Caki2 (cell line): Measurements from ENCODE around the gene PDE6A. TPM values are rescaled to one million over a fixed set of nuclear protein-coding genes. Genes with fewer than 3 reads are reported as not detected.
A peak's percentile ranks its signal among the peaks of the same experiment; 100 is the strongest.

Experiments
- DNase-seq: peaks from one replicate; pipeline ENCODE4 v3.0.0-alpha.2; 2015; ENCODE audit warnings: low read depth
- in situ Hi-C: cut with HindIII; loops from 2 replicates; pipeline ENCODE4 v1.10.0; 2016; ENCODE audit warnings: low sequenced_read_pairs, low pct_unique_long_range_greater_than_20kb, mixed read lengths
- total RNA-seq: library from RNA; depleted of rRNA; stranded (reverse); fragments of >200 nt; shearing (Covaris generic); gene quantifications from 2 replicates; pipeline ENCODE4 v1.2.3, GENCODE V29; 2014; ENCODE audit warnings: low replicate concordance; rRNA removed

PDE6A gene
- total RNA-seq = 0.07 and 0.14 TPM in 2 replicates

DNA sequence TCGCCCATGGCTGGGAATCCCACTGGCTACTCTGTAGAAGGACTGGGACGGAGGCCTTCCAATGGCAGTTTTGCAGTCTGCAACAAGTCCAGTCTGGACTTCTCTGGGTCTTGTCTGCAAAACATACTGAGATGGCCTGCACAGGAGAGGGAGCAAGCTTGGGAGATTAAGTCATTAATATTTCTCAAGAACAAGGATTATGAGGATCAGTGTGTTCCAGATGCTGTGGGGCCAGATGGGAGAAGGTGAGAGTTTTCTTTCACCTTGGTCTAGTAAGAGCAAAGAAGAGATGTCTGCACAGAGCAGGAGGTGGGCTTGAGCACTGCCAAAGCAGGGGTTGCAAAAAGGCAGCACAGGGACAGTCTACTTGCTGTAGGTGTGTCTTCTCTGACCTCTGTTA, at the start of gene PDE6A:
PDE6A (minus strand) TSS at position 128 of the 400 bp plus-strand sequence; CDS start at position 8, 120 bp downstream.
- in situ Hi-C loops = no loop called here
- DNase-seq = no peak

DNA sequence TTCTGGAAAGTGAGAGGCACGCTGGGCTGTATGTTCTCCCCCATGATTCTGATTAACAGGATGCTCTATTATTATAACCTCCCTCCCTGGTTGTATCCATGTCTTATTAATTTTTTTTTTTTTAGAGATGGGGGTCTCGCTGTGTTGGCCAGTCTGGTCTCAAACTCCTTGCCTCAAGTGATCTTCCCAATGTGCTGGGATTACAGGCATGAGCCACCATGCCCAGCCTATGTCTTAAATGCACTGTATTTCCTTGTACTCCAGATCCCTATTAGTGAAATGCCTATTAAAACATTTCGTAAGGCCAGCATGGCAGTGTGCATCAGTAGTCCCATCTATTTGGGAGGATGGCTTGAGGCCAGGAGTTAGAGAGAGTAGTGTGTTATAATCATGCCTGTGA, 48.9 kb upstream of the PDE6A start:
- in situ Hi-C loops = no loop called here
- DNase-seq = no peak

DNA sequence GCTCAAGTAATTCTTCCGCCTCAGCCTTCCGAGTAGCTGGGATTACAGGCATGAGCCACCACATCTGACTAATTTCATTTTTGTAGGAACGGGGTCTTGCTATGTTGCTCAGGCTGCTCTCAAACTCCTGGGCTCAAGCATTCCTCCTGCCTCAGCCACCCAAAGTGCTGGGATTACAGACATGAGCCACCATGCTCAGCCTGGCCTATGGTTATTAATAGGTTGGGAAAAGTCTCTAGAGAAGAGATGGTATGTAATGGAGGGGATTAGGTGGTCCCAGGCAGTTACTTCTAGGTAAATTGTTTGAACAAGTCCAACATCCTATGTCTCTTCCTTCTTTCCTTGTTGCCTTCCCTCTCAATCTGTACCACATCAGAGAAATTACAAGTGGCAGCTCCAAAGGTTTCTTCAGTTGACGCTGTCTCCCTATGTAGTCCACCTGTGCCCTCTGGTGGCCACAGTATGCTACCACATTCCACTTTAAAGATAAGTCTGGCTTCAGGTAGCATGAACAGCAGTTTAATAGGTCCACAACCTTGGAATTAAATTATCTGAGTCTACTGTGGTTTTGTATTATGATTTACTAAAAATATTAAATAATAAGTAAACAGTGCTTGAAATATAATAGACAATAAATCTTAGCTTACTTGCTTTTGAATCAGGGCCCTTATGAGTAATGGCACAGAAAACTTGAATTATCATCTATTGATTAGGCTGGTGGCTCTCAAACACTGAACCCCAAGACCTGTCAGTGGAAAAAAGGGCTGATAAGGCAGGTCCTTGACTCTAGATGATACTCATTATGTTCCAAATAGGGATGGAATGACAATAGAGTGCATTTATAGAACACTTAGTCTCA, 46.2 kb upstream of the PDE6A start:
- in situ Hi-C loops = no loop called here
- peak; percentile 58 for DNase-seq

DNA sequence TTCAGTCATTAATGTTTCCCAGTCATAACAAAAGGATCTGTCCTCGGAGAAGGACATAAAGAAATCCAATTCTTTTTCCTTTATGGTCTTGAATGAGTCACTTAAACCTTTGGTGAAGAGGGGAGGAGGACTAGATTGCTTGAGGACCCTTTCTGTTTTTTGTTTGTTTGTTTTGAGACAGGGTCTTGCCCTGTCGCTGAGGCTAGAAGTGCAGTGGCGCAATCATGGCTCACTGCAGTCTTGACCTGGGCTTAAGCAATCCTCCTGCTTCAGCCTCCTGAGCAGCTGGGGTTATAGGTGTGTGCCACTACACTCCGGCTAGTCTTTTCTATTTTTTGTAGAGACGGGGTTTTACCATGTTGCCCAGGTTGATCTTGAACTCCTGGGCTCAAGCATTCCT, 43.5 kb upstream of the PDE6A start:
- no peak for DNase-seq
- in situ Hi-C loops = no loop called here

DNA sequence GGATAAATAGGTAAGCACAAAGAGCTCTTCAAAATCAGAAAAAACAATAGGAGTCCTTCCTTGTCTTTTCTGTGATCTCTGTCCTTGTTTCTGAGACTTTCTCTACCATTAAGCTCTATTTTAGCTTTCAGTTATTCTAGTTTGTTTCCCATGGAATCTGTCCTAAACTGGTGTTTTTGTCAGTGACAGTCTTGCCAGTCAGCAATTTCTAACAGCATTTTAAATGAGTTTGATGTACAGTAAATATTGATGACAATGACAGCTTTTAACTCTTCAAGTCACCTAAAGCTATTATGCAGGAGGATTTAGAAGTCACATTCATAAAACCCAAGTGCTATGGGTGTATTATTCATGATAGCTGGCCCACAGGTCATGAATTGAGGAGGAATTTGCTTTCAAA, 37.9 kb upstream of the PDE6A start:
- in situ Hi-C loops = no loop called here
- no peak for DNase-seq

DNA sequence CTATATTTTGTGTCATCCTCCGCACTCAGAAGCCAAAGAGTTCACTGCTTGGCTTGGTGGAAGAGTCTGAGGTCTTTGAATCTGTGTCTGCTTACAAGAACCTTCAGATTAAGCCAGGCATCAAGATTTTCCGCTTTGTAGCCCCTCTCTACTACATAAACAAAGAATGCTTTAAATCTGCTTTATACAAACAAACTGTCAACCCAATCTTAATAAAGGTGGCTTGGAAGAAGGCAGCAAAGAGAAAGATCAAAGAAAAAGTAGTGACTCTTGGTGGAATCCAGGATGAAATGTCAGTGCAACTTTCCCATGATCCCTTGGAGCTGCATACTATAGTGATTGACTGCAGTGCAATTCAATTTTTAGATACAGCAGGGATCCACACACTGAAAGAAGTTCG, 36.6 kb upstream of the PDE6A start:
- no peak for DNase-seq
- in situ Hi-C loops = no loop called here

DNA sequence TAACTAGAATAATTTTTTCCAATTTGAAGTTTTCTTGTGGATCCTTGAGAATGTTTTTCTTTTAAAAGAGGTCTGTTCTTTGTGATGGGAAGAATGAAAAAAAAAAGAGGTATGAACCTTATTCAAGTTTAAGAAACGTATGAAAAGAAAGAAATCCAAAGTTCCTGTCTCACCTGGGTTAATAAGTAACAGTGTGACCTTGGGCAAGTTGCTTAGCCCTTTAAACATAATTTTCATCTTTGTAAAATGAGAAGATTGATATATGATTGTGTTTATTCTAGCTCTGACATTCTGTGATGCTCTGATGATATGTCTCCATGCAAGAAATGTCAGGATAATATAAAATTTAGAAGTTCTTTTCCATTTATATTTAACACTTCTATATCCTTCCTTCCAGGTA, 35.3 kb upstream of the PDE6A start:
- DNase-seq = no peak
- in situ Hi-C loops = no loop called here

DNA sequence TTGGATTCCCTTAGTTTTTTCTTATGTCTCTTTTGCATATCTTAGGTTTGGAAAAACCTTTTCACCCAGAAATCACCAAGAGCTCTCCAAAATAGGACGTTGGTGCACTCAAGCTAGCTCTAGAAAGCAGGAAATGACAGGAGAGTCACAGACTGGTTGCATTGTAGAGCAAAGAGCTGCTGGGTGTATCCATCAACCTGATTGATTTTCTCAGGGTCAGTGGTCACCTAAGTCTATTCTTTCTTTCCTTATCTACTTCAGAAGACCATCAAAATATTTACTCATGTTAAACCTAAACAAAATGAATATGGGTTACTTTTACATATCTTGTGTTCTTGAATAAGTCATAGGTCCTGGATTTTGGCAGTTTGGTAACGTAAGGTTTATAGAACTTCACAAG, 30.8 kb upstream of the PDE6A start:
- in situ Hi-C loops = no loop called here
- DNase-seq = no peak

DNA sequence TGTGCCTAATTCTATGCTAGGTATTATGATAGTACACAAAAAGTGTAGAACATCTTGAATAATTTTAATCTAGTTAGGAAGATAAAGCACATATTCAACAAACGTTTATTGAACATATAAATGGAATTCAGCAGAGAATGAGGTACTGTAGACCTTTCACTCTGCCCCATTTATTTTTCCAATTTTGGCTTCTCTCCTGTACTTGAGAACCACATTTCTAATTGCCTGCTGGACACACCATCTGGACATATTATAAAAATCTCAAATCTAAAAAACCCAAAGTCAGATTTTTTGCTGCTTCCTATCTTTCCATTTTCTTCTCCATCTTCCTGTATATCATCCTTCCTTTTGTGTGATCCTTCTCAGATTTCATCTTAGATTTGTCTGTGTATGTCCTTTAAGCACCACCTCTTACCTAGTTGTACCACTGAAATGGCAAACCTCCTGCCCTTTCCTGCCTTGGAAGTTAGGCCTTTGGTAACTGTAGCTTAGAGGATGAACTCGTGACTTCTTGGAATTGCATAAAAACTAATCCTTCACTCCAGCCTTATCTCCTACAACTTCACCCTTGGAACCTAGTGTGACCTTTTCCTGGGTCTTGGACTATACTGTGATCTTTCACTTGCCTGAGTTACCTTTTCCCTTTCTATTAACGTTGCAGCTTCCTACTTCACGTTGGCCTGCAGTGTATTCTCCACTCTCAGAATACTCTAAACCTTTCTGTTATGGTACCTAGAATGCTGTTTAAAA, 24.8 kb upstream of the PDE6A start:
- DNase-seq = no peak
- in situ Hi-C loops = no loop called here

DNA sequence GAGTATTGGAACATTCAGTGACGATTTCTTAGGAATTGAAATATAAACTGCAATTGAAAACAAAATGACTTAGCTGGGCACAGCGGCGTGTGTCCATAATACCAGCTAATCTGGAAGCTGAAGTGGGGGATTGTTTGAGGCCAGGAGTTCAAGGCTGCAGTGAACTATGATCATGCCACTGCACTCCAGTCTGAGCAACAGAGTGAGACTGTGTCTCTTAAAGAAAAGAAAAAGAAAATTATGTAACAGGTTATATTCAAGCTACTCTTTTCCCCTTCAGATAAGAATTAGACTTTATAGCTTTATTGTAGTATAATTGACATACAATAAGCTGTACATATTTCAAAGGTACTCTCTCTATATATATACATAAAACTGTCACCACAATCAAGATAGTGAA, 22.4 kb upstream of the PDE6A start:
- DNase-seq = no peak
- in situ Hi-C loops = no loop called here

DNA sequence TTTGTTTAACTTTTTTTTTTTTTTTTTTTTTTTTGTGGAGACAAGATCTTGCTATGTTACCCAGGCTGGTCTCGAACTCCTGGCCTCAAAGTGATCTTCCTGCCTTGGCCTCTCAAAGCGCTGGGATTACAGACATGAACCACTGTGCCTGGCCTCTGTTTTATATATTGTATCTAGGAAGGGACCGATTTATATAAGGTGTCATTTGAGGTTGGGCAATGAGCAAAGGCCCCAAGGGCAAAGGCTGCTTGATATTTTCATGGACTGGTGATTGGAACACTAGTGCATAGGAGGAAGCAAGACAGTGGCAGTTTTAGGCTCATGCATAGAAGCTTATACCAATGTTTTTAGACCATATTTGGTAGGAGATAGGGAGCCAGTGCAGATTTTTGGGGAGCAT, 19.1 kb upstream of the PDE6A start:
- no peak for DNase-seq
- in situ Hi-C loops = no loop called here

DNA sequence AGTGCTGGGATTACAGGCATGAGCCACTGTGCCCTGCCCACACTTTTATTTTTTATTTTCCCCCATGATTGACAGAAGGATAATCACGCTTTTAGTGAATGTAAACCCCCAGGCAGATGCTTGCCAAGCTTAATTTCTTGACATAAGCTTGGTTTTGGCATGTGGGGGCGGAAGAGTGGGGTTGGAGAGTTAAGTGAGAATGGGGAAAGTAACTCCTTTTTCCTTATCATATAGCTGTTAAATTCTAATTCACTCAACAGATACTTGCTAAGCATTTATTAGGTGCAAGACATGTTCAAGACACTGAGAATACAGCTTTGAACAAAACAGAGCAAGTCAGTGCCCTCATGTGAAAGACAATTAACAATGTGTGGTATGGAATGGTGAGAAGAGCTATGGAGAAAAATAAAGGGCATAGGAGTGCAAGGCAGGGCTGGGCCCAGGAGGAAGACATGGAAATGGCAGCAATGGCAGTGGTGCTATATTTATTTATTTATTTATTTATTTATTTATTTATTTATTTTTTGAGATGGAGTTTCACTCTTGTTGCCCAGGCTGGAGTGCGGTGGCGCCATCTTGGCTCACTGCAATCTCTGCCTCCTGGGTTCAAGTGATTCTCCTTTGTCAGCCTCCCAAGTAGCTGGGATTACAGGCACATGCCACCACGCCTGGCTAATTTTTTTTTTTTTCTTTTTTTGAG, 18.2 kb upstream of the PDE6A start:
- DNase-seq = no peak

DNA sequence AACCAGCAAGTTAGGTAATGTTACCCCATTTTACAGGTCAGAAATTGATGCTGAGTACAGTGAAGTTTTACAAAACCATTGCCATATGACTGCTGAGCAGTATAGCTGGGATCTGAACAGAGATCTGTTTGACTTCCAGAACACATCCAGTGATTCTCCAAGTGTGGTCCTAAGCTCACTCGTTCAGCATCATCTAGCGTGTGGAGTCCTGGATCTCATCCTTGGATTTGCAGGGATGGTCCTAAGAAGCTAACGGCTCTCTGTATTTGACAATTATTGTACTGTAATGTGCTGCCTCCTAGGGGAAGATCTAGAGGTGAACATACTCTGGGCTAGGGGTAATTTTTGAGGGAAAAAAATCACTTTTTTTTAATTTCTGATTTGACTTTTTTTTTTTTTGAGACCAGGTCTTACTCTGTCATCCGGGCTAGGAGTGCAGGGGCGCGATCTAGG, 17.4 kb upstream of the PDE6A start:
- DNase-seq = peak; percentile 55
- in situ Hi-C loops = no loop called here

More for the DNA sequence above, 18.2 kb upstream of the PDE6A start:
- in situ Hi-C loops = no loop called here

DNA sequence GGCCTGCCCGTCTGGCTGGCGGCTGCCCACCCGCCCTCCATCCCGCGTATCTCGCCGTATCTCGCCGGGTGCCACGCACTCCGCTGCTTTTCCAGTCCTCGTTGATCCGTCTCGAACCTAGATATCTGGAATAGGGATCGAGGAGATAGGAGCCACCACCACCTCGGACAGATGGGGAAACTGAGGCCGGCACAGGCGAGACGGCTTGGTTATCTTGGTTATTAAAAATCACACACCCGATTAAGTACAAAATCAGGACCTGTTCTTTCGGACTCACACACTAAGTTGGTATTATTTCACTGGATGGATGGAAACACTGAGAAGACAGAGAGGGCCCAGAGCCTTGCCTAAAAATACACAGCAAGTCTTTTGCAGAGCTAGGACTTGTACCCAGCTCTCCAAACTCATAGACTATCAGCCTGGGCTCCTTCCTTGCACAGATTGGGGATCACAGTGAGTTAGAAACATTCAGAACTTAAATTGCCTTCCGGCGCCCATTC, 16.6 kb upstream of the PDE6A start:
- in situ Hi-C loops = no loop called here
- DNase-seq = peak; percentile 20

DNA sequence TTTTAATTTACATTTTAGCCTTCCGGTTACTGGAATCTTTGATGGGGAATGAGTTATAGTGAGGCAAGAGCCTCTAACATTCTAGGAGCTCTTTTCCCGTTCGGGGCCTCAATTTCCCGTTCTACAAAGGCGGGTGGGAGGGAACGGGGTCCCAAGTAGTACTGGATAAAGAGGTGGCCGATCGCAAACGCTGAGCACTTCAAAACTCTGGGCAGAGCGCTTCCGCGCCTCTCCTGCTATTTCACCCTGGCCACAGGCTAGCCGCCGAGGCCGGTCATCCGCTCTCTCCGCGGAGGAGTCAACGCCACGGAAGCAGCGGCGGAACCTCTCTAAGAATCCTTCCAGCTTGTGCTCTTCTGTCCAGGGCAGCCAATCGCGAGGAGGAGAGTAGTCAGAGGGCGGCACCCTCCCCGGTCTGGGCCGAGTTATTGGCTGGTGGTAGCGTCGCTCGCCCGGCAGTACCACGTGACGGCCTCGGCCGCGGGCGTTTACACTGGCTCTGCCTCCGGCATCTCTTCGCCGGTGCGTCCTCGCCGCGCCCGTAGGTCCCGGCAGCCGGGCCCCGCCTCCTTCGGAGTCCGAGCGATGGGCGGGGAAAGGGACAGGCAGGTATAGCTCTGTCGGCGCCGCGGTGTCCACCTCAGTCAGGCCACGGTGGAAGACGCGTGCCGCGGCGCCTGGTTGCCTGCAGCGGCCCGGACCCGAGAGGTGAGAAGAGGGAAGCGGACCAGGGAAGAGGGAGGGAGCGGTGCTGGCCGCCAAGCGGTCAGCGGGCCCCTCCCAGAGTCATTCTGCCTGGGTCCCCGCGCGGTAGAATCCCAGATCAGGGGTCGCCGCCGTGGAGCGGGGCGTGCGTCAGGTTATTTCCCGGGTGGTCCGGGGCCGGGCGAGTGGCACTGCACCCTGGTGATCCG, 15.9 kb upstream of the PDE6A start, which contains the start of gene SLC26A2:
SLC26A2 (plus strand) TSS at position 487 of the 914 bp plus-strand sequence. CDS start 16,895 bp downstream, outside the sequence.
- peak; percentile 98 for DNase-seq
- in situ Hi-C loops = no loop called here

DNA sequence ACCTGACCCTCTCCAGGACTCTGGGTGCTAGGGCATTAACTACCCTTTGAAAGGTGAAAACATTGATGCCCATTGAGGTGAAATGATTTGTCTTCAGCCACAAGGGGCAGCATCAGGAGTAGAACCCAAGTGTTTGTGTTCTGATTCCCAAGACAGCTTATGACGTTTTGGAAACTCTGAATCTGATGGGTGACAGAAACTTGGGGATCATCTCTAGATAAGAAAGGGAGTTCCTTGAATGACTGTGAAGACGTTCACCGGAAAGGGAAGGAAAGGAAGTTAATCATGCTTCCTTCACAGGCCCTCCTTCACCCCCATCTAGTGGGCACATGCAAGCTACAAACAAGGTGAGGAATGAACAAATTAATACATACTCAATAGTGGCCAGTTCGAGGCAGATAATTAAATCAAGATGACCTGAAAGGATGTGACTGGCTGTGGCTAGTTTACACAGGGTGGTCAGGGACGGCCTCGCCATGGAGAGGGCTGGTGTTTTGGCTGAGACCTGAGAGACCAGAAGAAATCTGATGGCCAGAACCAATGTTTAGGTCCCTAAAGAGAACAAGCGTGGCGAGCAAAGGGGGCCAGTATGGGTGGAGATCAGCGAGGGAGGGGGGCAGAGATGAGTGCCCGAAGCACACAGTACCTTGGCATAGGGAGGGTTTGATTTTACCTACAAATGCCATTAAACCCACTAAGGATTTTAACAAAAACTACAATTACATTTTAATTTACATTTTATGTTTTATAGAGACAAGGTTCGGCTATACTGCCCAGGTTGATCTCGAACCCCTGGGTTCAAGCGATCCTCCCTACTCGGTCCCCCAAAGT, 15.0 kb upstream of the PDE6A start:
- DNase-seq = peak; percentile 79
- in situ Hi-C loops = no loop called here

DNA sequence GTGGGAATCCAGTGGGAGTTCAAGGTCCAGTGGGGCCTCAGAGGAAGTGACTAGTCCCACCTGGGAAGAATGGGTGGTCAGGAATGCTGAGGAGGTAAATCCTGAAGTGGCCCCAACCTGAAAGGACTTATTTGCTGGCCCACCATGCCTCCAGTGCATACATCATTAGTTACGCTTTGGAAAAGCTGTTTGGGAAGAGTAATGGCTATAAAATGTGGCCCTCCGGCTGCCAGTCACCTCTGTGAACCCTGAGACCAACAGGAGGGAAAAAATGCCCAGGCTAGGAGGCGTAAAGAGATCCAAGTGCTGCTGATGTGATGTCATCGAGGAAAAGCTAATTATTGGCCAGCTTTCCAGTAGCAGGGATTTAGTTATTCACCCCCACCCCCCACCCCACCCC, 13.3 kb upstream of the PDE6A start:
- DNase-seq = peak; percentile 98
- in situ Hi-C loops = no loop called here
